ENCODE measurements around the gene SLC27A1. TPM values are rescaled to one million over a fixed set of nuclear protein-coding genes. Genes with fewer than 3 reads are reported as not detected.

Gene SLC27A1
- total and polyA plus RNA-seq, 2 experiments from 2014 or later: 3.5 to 11.6 TPM

DNA sequence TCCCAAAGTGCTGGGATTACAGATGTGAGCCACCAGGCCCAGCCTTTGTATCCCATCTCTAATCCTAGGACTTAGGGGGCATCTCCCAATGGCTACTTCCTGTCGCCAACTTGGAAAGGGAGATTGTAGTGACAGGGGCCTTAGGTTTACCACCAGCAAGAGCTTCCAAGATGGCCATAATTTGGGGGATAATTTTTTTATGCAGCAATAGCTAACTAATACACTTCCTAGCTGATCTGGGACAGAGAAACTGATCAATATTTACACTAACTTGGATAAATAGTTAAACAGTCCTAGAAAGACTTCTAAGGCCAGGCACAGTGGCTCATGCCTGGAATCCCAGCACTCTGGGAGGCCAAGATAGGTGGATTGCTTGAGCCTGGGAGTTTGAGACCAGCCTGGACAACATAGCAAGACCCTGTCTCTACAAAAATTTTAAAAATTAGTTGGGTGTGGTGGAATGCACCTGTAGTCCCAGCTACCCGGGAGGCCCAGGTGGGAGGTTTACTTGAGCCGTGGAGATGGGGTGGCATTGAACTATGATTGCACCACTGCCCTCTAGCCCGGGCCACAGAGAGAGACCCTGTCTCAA lies 79.8 kb downstream of the SLC27A1 start:
- ATAC-seq: no peak

More for the DNA sequence above, 79.8 kb downstream of the SLC27A1 start:
- Histone ChIP-seq H3K4me2 (no peak overlapping the region), H3K4me1 (ENCODE audit: insufficient read depth) (0 out of 2 replicates have a peak, but pooled peaks cover 3% of the 10 kb centered on the region), H3K27me3 (ENCODE audit: insufficient read depth) (peaks cover 4% of the 10 kb centered on the region; the same call in 1 of the 2 replicates), H3K9me2 (ENCODE audit: insufficient read depth) (no peaks in the 10 kb centered on the region; the same call in 1 of the 2 replicates), H3F3A (replicated peaks; ENCODE audit: low read depth) (no peaks in the 10 kb centered on the region), H3K4me3 (no peak overlapping the region), H3K27ac (ENCODE audit: low read depth) (no peak overlapping the region), H2AFZ (no peak overlapping the region), H3K36me3 (ENCODE audit: insufficient read depth) (no peaks in the 10 kb centered on the region), H3K79me2 (replicated peaks; ENCODE audit: insufficient read depth) (no peaks in the 10 kb centered on the region), H4K20me1 (replicated peaks; ENCODE audit: insufficient read depth) (no peaks in the 10 kb centered on the region)
- Mint-ChIP-seq H3K36me3 (ENCODE audit: low read depth) (peaks cover 3% of the 10 kb centered on the region; the same call in 1 of the 3 replicates), H3K4me3 (no peak overlapping the region), H3K27me3 (ENCODE audit: insufficient read depth, low read depth, poor library complexity) (peaks cover 17% of the 10 kb centered on the region), H3K27ac (no peak overlapping the region), H3K4me1 (peaks cover 8% of the 10 kb centered on the region; the same call in 2 of the 3 replicates), H3K9me3 (peaks cover 4% of the 10 kb centered on the region; the same call in 2 of the 3 replicates)
- DNase-seq (ENCODE audit: low spot score): no peak
- TF ChIP-seq POLR2AphosphoS5 (IDR thresholded peaks at IDR 0.05; ENCODE audit: low read depth): no peak
- TF ChIP-seq ZNF331 (CRISPR knock-in tag; IDR thresholded peaks at IDR 0.05; ENCODE audit: low read depth): no peak
- TF ChIP-seq ZNF114 (CRISPR knock-in tag; IDR thresholded peaks at IDR 0.05): no peak
- TF ChIP-seq ETS1 (IDR thresholded peaks at IDR 0.05): no peak
- TF ChIP-seq, protein P1, sequence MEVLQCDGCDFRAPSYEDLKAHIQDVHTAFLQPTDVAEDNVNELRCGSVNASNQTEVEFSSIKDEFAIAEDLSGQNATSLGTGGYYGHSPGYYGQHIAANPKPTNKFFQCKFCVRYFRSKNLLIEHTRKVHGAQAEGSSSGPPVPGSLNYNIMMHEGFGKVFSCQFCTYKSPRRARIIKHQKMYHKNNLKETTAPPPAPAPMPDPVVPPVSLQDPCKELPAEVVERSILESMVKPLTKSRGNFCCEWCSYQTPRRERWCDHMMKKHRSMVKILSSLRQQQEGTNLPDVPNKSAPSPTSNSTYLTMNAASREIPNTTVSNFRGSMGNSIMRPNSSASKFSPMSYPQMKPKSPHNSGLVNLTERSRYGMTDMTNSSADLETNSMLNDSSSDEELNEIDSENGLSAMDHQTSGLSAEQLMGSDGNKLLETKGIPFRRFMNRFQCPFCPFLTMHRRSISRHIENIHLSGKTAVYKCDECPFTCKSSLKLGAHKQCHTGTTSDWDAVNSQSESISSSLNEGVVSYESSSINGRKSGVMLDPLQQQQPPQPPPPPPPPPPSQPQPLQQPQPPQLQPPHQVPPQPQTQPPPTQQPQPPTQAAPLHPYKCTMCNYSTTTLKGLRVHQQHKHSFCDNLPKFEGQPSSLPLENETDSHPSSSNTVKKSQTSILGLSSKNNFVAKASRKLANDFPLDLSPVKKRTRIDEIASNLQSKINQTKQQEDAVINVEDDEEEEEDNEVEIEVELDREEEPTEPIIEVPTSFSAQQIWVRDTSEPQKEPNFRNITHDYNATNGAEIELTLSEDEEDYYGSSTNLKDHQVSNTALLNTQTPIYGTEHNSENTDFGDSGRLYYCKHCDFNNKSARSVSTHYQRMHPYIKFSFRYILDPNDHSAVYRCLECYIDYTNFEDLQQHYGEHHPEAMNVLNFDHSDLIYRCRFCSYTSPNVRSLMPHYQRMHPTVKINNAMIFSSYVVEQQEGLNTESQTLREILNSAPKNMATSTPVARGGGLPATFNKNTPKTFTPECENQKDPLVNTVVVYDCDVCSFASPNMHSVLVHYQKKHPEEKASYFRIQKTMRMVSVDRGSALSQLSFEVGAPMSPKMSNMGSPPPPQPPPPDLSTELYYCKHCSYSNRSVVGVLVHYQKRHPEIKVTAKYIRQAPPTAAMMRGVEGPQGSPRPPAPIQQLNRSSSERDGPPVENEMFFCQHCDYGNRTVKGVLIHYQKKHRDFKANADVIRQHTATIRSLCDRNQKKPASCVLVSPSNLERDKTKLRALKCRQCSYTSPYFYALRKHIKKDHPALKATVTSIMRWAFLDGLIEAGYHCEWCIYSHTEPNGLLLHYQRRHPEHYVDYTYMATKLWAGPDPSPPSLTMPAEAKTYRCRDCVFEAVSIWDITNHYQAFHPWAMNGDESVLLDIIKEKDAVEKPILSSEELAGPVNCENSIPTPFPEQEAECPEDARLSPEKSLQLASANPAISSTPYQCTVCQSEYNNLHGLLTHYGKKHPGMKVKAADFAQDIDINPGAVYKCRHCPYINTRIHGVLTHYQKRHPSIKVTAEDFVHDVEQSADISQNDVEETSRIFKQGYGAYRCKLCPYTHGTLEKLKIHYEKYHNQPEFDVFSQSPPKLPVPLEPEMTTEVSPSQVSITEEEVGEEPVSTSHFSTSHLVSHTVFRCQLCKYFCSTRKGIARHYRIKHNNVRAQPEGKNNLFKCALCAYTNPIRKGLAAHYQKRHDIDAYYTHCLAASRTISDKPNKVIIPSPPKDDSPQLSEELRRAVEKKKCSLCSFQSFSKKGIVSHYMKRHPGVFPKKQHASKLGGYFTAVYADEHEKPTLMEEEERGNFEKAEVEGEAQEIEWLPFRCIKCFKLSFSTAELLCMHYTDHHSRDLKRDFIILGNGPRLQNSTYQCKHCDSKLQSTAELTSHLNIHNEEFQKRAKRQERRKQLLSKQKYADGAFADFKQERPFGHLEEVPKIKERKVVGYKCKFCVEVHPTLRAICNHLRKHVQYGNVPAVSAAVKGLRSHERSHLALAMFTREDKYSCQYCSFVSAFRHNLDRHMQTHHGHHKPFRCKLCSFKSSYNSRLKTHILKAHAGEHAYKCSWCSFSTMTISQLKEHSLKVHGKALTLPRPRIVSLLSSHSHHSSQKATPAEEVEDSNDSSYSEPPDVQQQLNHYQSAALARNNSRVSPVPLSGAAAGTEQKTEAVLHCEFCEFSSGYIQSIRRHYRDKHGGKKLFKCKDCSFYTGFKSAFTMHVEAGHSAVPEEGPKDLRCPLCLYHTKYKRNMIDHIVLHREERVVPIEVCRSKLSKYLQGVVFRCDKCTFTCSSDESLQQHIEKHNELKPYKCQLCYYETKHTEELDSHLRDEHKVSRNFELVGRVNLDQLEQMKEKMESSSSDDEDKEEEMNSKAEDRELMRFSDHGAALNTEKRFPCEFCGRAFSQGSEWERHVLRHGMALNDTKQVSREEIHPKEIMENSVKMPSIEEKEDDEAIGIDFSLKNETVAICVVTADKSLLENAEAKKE (CRISPR knock-in tag; IDR thresholded peaks at IDR 0.05): no peak
- no peak for TF ChIP-seq JUNB (IDR thresholded peaks at IDR 0.05; ENCODE audit: unreplicated experiment)
- TF ChIP-seq EZH2phosphoT487 (IDR thresholded peaks at IDR 0.05; ENCODE audit: unreplicated experiment): no peak
- TF ChIP-seq, protein P2, sequence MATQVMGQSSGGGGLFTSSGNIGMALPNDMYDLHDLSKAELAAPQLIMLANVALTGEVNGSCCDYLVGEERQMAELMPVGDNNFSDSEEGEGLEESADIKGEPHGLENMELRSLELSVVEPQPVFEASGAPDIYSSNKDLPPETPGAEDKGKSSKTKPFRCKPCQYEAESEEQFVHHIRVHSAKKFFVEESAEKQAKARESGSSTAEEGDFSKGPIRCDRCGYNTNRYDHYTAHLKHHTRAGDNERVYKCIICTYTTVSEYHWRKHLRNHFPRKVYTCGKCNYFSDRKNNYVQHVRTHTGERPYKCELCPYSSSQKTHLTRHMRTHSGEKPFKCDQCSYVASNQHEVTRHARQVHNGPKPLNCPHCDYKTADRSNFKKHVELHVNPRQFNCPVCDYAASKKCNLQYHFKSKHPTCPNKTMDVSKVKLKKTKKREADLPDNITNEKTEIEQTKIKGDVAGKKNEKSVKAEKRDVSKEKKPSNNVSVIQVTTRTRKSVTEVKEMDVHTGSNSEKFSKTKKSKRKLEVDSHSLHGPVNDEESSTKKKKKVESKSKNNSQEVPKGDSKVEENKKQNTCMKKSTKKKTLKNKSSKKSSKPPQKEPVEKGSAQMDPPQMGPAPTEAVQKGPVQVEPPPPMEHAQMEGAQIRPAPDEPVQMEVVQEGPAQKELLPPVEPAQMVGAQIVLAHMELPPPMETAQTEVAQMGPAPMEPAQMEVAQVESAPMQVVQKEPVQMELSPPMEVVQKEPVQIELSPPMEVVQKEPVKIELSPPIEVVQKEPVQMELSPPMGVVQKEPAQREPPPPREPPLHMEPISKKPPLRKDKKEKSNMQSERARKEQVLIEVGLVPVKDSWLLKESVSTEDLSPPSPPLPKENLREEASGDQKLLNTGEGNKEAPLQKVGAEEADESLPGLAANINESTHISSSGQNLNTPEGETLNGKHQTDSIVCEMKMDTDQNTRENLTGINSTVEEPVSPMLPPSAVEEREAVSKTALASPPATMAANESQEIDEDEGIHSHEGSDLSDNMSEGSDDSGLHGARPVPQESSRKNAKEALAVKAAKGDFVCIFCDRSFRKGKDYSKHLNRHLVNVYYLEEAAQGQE (IDR thresholded peaks at IDR 0.05; ENCODE audit: unreplicated experiment): no peak
- TF ChIP-seq EZH2 (IDR thresholded peaks at IDR 0.05; ENCODE audit: low read depth, unreplicated experiment): no peak
- TF ChIP-seq STAT1 (IDR thresholded peaks at IDR 0.05; ENCODE audit: unreplicated experiment): no peak
- no peak for TF ChIP-seq CREB1 (CRISPR knock-in tag; IDR thresholded peaks at IDR 0.05; ENCODE audit: low read depth)
- TF ChIP-seq NANOG (IDR thresholded peaks at IDR 0.05; ENCODE audit: borderline replicate concordance): no peak
- TF ChIP-seq CTCF (conservative IDR thresholded peaks at IDR 0.05; ENCODE audit: low read depth in 2 of 2): no peak
